OCI-M1 (cell line): ENCODE data around the gene NOVA1.
"Not testable (repeated sequence)": the region's sequence is repeated elsewhere in the genome, so short reads cannot be mapped to it uniquely, and the experiment has no call there.

Source experiments
- DNase-seq: peaks from one replicate; lab custom pipeline; 2025; lab: John Stamatoyannopoulos, UW

NOVA1 gene, protein sequence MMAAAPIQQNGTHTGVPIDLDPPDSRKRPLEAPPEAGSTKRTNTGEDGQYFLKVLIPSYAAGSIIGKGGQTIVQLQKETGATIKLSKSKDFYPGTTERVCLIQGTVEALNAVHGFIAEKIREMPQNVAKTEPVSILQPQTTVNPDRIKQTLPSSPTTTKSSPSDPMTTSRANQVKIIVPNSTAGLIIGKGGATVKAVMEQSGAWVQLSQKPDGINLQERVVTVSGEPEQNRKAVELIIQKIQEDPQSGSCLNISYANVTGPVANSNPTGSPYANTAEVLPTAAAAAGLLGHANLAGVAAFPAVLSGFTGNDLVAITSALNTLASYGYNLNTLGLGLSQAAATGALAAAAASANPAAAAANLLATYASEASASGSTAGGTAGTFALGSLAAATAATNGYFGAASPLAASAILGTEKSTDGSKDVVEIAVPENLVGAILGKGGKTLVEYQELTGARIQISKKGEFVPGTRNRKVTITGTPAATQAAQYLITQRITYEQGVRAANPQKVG

DNA sequence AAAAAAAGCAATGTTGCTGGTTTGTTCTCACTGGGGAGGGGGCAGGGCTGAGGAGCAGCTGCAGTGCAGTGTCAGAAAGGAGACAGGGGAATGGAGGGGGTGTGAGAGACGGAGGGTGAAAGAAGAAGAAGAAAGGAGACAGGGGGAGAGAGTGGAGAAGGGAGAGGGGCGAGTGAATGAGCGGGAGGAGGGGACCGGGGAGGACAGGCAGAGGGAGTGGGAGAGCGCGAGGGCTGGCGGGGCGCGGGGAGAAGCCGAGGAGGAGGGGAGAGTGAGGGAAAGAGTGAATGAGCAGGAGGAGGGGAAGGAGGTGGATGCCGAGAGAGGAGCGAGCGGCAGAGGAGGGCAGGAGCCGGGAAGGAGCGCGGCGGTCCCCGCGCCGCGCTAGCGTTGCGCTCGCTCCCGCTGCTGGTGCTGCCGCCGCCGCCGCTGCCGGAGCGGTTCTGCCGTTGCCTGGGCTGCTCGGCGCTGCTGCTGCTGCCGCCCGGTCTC, at the start of gene NOVA1:
TSS of gene NOVA1 (minus strand) at position 445 of the 492 bp plus-strand sequence. CDS start 597 bp downstream, outside the sequence.
- DNase-seq, result no peak

DNA sequence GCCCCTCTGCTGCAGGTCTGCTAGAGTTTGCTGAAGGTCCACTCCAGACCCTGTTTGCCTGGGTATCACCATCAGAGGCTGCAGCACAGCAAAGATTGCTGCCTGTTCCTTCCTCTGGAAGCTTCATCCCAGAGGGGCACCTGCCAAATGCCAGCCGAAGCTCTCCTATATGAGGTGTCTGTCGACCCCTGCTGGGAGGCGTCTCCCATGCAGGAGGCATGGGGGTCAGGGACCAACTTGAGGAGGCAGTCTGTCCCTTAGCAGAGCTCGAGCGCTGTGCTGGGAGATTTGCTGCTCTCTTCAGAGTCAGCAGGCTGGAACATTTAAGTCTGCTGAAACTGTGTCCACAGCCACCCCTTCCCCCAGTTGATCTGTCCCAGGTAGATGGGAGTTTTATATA, 47.2 kb upstream of the NOVA1 start:
- not testable (repeated sequence) for DNase-seq

DNA sequence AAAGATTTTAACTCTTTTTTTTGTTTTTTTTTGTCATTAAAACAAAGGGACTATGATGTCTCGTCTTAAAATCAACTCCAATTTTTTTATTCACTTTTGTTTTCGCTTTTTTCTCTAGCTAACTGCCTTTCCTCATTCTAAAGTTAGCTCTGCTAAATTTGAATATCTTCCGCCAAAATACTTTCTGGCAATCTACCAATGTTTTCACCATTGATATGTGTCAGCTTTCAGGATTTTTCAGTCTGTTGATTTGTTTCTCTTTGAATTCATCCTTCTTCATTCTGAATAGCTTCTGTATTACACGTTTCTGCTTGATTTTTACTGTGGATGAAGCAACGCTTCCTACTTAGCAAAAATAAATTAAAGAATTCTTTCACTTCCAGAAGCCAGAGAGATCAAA, 38.7 kb upstream of the NOVA1 start:
- DNase-seq, result no peak

DNA sequence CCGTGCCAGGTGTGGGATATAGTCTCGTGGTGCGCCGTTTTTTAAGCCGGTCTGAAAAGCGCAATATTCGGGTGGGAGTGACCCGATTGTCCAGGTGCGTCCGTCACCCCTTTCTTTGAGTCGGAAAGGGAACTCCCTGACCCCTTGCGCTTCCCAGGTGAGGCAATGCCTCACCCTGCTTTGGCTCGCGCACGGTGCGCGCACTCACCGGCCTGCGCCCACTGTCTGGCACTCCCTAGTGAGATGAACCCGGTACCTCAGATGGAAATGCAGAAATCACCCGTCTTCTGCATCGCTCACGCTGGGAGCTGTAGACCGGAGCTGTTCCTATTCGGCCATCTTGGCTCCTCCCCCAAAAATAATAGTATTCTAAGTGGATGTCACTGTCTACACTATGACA, 37.1 kb upstream of the NOVA1 start:
- not testable (repeated sequence) for DNase-seq

DNA sequence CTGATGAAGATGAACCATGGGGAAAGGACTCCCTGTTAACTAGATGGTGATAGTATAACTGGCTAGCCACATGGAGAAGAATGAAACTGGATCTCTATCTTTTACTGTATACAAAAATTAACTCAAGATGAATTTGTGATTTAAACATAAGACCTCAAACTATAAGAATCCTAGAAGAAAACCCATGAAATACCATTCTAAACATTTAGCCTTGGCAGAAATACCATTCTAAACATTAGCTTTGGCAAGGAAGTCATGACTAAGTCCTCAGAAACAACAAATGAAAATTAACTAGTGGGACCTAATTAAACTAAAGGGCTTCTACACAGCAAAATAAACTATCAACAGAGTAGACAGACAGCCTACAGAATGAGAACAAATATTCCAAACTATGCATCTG, 28.4 kb upstream of the NOVA1 start:
- DNase-seq, result no peak

DNA sequence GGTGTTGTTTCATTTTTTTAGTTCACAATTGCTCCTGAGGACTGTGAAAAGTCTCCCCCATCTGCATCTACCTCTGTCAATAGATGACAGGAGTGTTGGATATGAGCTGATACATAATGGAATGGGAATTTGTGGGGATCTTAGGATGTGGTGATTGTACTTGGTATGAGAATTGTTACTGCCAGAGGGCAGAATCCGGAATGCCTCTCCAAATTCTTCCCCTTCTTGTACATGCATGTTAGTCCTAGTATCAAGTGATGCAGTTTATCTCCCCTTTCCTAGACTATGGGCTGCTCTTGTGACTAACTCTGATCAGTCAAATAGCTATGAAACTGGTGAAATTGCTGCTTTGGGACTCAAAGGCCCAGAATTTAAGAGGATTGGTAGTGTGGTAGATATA, 24.8 kb upstream of the NOVA1 start:
- no peak for DNase-seq

DNA sequence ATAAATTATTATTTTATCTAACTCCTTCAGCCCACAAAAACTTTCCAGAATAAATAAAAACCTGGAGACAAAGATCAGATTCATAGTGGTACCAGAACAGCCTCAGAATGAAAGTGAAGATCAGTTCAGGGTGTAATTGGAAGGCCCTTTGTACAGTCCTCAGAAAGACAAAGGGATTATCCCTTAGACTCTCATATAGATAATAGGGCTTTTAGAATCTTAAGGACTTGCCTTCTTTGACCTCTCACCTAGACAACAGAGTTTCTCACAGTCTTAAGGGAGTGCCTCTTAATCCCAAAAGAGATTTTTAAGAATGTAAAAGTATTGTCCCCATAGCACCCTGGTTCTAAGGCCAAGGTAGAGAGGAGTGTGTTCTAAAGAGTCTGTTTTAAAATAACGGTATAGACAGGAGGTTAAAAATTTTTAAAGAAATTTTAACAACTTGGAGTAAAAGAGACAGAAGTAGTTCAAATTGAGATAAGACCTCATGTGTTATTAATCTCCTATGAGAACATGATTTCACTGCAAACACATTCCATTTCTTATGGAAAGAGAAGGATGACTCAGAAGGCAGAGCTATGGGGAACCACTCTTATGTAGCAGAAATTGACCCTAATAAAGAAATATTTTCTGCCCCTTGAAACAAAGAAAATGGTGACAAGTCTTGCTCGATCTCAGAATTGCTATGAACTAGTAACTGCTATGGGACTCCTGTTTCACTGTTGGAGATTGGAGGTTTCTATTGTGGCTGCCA, 24.2 kb upstream of the NOVA1 start:
- no peak for DNase-seq

DNA sequence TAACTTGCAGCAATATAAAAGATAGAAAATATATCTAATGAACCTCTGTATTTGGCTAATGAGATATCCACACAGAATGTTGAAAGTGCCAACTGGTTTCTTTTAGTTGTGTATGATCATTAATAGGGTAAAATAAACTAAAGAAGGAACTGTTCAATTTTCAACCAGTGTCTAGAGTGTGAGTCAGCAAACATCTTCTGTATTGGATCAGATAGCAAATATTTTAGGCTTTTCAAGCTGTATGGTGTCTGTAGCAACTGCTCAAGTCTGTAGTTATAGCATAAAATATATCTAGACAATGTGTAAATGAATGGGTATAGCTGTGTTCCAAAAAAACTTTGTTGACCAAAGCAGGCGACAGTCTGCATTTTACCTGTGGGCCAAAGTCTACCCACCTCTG, 23.5 kb upstream of the NOVA1 start:
- no peak for DNase-seq

DNA sequence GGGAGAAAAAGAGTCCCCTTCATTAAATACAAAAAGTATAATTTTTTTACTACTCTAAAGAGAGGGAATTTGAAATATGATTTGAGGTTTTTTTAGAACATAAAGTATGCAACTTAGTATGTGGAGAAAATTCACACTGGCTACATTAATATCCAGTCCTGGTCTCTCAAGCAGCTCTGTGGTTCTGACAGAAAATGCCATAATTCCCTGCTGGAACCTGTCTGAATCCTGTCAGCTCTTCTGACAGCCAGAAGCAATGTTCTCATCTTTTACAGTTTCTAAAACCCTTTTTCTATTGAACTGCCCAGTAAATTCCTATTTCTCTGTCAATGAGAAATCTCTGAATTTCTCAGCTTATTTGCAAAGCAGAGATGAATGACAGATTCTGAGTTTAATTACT, 13.4 kb upstream of the NOVA1 start:
- DNase-seq, result no peak

DNA sequence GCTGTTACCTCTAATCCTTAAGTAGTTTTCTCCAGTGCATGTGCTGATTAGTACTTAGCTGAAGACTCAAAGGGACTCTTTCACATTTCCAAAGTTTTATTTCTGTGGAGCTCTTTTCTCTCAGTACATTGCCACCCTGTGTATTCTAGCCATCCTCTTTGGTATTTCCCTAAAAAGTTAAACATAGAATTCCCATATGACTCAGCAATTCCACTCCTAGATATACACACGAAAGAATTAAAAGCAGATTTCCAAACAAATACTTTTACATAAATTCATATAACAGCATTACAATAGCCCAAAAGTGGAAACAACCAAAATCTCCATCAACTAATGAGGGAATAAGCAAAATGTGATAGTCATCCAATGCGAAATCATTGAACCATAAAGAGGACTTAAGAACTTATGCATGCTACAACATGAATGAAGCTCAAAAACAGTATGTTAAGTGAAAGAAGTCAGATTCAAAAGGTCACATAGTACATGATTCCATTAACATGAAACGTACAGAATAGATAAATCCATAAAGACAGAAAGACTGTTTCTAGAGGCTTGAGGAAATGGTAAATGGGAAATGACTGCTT, 9.0 kb upstream of the NOVA1 start:
- DNase-seq, result no peak

DNA sequence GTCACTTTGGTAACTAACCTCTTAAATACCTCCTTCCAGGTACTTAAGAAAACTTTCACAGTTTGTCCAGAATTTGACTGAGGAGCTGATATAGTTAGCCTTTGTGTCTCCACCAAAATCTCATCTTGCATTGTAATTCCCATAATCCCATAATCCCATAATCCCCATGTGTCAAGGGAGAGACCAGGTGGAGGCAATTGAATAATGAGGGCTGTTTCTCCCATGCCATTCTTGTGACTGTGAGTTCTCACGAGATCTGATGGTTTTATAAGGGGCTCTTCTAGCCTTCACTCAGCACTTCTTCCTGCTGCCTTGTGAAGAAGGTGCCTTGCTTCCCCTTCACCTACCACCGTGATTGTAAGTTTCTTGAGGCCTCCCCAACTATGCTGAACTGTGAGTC, 7.8 kb upstream of the NOVA1 start:
- no peak for DNase-seq

DNA sequence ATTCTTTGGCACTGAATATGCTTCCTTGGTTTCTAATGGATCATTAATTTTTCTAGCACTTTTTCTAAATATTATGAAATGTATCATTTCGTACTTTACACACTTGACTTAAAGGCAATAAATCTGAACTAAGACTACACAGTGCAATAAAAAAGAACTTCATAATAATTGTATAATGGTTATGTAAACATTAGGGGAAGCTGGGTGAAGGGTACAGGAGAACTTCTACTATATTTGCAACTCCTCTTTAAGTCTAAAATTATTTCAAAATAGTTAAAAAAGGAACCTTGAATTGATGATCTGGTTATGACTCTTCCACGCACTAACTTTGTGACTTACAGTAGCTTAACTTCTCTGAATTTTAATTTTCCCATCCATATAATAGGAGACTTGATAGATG, 5.1 kb upstream of the NOVA1 start:
- no peak for DNase-seq

DNA sequence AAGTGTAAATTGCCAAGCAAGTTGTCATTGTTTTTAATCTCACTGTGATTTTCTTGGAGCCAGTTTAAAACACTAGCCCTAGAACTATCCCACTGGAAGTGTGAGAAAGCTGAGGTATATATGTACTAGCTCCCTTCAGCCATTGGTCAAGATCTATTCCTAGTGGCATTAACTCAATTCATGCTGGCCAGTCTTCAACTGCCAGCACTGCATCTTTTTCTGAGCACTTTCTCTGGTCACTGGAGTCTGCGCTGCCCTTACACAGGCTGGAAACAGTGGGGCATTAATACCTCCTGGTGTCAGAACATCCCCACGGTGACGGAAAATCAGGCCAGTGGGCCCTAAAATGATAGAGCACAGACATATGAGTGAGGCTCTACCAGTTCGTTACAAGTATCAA, 4.0 kb upstream of the NOVA1 start:
- no peak for DNase-seq

DNA sequence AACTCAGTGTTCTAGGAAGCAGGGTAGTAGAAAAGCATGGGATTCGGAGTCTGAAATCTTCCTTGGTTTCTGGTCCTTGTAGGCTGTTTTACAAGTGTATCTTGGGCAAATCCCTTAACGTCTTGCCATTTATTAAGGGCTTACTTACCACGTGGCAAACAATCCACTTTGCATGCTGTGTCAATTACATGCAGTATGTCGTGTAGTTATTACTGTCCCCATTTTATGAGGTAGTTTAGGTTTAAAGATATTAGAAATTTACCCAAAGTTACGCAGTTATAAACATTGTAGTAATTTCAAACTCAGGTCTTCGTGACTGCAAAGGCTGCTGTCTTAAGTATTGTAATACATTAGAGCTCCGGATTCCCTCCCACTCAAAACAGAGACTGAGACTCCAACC, 1.5 kb upstream of the NOVA1 start:
- no peak for DNase-seq

DNA sequence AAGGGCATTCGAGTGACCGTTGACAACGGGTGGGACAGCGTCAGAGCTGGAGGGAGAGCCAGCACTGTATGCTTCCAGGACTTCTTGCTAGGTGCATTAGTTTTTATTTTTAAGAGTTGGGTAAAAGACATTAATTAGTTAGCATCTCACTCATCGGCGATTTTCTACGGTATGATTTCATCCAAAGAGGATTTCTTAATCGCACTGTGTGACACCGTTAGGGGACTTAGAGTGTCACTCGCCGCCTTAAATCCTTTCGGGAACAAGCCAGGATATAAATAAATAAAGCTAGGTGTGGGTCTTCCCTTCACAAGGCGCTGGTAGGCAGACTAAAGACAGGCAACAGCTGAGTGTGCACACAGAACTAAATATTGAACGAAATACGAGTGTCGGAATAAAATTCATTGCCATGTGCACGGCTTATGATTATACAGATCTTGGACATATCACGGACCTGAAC, 869 bp upstream of the NOVA1 start:
- no peak for DNase-seq

DNA sequence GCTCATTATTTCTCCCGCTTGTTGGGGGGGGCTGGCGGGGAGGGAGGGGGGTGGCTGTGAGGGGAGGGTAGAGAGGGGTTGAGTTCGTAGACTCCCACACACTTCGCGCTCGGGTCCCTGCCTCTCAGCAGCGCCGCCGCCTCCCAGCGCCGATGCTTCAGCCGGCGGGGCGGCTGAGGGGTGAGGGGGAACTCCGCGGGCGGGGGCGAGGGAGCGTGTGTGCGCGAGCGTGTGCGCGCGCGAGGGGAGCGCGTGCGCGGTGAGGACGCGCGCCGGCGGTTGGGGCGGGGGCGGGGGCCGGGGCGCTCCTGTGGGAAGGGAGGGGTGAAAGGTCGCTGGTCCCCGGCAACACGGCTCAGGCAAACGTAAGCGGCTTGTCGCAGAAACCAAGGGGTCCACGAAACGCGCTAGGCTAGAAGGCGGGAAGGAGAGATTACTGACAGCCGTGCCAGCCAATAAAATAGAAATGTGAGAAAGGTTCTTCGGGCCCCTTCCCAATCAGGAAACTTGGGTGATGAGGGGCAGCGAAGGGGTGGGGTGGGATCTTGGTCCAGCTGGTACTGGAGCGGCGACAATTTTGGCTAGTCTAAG, 343 bp upstream of the NOVA1 start:
- DNase-seq, result no peak

DNA sequence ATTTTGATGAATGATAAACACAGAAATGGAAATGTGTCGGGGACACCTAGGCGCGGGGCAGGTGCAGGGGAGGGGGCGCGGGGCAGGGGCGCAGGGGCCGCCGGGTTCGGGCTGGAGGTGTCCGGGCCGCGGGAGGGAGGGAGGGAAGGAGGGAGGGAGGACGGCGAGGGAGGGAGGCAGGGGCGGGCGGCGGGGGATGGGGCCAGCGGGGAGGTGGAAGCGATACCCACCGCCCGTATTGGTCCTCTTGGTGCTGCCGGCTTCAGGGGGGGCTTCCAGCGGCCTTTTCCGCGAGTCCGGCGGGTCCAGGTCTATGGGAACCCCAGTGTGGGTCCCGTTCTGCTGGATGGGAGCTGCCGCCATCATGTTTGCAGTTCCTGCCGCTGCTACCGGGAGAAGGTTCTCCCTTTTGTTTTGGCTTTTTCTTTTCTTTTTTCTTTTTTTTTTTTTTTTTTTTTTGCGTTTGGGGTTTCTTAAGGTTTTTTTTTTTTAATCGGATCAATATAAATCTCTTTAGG, 703 bp downstream of the NOVA1 start:
- no peak for DNase-seq

DNA sequence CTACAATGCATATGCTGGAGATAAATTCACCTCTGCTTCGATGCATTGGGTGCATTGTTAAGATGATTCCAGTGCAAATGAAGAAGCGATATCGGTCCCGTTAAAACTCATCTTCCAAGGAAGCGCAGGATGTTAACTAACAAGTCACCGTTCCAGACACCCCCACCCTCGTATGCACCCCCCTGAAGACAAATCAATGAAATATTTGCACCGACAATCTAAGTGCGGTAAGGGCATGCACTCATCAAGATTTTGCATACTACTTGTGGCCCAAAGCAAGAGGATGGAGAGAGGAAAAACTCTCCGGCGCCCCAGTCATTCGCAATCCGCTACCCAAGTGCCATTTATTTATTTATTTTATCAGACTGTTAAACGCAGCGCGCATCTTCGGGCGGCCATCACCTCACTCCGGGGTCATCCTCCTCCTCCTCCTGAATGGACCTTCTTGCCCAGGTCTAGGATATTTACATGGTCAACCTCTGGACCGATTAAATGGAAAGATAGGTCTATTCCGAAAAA, 1.2 kb downstream of the NOVA1 start:
- DNase-seq, result no peak

DNA sequence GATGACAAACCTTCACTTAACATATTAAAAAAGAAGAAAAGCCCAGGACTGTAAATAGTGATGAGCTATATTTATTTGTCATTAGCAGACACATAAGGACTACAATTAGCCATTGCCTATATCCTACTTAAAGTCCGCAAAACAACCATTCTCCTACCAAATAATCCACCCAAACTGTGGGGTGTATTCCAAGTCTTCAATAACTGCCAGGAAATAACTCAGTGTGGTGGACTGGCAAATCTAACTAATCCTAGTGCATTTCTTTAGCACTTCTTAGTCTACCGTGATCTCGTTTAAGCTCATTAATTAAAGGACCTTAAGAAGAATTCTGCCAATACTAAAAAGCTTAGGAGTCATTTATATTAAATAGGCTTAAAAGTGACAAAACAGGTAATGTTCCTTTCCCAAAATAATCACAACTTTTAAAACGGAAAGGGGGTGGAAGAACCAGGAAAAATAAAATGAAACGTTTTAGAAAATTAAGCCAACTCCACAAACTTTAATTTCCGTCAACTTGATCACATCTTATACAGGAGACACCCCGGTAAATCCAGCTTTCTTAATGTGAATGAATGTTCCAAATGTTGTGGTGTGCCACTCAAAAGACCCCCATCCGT, 1.8 kb downstream of the NOVA1 start:
- DNase-seq, result no peak

DNA sequence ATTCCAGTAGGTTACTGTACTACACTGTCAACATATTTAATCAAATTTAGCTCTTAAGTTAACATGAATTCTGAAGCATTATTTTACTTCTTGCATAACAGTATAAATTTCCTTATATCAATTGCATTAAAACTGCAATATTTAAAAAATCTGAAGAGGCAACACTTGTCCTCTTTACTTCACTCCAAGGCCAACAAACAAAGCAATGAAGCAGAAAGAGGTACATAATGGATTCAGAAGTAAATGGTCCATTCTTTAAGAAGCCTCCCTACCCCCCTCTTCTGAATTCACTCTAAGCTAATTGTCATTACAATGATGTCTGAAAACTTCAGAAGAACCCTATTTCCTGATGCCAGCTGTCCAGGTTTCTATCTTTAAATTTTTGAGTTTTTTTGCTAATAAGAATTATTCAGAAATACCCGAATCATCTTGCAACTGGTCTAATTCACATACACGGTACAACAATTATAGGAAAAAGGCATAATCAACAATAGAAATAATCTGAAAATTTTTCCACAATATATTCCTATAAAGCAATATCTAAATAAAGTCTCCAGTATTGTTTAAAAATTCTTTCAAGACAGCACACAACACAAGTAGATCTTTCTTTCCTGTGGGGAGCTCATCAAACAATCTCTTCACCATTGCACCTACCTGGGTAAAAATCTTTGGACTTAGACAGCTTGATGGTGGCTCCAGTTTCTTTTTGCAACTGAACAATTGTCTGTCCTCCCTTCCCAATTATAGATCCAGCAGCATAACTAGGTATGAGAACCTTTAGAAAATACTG, 2.9 kb downstream of the NOVA1 start:
- DNase-seq, result no peak

DNA sequence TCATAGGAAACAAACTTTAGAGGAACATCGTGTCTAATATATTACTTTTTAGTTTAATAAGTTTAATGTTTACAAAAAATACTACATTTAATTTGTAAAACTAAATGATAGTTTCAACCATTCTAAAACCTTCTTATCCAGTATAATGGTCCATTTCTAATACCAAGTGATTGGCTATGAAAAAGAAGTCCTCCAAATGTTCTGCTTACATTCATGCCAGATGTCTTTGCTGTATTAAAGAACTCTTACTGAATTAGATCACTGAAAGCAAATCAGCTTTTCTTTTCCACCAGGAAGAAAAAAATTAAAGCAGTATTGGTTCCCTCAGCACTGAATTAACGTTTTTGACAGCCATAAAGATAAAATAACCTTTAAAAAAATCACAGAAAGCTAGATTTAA, 3.7 kb downstream of the NOVA1 start:
- DNase-seq, result no peak
